Measurements from ENCODE around the gene FZR1.

Gene FZR1

DNA sequence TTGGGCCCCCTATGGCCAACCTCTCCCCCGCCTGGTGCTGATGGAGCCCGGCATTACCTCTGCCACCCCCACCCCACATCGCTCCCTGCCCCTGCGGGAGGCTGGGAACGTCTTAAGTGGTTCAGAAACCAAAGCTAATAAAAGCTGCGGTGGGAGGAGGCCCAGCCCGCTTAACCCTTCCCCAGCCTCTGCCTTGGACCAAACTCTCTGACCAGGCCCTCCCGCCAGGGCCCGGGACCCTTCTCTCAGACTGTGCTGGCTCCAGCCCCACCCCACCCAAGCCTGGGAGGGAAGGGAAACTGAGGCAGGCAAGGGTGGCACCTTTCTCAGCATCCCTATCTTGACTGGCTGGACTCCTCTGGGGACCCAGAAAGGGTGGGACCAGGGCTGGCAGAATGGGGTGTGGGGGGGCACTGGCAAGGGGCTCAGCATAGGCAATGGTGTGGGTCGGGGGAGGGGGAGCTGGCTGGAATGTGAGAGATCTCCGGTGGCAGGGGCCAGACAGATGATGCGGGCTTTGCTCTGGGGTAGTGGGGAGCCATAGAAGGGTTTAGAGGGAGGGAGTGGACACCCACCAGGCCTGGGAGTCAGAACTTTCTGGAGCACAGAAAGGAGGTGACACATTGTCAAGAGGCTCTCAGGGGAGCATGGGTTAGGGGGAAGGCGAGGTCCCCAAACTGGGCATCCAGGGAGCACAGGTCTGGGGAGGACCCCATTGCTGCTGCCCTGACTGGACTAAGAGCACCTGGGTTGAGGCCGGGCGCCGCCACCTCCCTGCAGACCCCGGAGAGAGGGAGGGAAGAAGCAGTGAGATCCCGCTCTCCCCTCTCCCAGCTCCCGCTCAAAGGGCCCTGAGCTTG is 47.7 kb upstream of the FZR1 start:
- H3K9ac ChIP-seq (ENCODE audit: low read length), result no peak overlapping the region
- no peaks in the 10 kb centered on the region for H3K9me2 ChIP-seq (replicated peaks; ENCODE audit: insufficient read depth, low read length)
- no peaks in the 10 kb centered on the region for H3K9me3 ChIP-seq (ENCODE audit: insufficient read depth, low read length)
- H4K20me1 ChIP-seq (ENCODE audit: low read depth, low read length), result no peaks in the 10 kb centered on the region
- no peak overlapping the region for H3K4me3 ChIP-seq (ENCODE audit: insufficient read depth, low read length, poor library complexity, severe bottlenecking)
- no peaks in the 10 kb centered on the region for H3F3A ChIP-seq (ENCODE audit: insufficient read depth)
- H2AFZ ChIP-seq (ENCODE audit: low read depth, low read length, severe bottlenecking), result no peak overlapping the region
- H3K36me3 ChIP-seq (ENCODE audit: low read length), result no peaks in the 10 kb centered on the region
- H3K27ac ChIP-seq (ENCODE audit: low read depth, low read length), result no peak overlapping the region
- TF ChIP-seq EZH2phosphoT487 (conservative IDR thresholded peaks at IDR 0.05; ENCODE audit: low read length), result no peak
- TF ChIP-seq, protein P1, sequence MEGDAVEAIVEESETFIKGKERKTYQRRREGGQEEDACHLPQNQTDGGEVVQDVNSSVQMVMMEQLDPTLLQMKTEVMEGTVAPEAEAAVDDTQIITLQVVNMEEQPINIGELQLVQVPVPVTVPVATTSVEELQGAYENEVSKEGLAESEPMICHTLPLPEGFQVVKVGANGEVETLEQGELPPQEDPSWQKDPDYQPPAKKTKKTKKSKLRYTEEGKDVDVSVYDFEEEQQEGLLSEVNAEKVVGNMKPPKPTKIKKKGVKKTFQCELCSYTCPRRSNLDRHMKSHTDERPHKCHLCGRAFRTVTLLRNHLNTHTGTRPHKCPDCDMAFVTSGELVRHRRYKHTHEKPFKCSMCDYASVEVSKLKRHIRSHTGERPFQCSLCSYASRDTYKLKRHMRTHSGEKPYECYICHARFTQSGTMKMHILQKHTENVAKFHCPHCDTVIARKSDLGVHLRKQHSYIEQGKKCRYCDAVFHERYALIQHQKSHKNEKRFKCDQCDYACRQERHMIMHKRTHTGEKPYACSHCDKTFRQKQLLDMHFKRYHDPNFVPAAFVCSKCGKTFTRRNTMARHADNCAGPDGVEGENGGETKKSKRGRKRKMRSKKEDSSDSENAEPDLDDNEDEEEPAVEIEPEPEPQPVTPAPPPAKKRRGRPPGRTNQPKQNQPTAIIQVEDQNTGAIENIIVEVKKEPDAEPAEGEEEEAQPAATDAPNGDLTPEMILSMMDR (IDR thresholded peaks at IDR 0.05; ENCODE audit: insufficient read depth, low read length, poor library complexity, severe bottlenecking), result no peak
- no peaks in the 10 kb centered on the region for H3K27me3 ChIP-seq (ENCODE audit: low read length)
- no peak overlapping the region for H3K4me2 ChIP-seq (ENCODE audit: low read depth, low read length, poor library complexity, severe bottlenecking)
- no peaks in the 10 kb centered on the region for H3K79me2 ChIP-seq (ENCODE audit: insufficient read depth, low read length)

DNA sequence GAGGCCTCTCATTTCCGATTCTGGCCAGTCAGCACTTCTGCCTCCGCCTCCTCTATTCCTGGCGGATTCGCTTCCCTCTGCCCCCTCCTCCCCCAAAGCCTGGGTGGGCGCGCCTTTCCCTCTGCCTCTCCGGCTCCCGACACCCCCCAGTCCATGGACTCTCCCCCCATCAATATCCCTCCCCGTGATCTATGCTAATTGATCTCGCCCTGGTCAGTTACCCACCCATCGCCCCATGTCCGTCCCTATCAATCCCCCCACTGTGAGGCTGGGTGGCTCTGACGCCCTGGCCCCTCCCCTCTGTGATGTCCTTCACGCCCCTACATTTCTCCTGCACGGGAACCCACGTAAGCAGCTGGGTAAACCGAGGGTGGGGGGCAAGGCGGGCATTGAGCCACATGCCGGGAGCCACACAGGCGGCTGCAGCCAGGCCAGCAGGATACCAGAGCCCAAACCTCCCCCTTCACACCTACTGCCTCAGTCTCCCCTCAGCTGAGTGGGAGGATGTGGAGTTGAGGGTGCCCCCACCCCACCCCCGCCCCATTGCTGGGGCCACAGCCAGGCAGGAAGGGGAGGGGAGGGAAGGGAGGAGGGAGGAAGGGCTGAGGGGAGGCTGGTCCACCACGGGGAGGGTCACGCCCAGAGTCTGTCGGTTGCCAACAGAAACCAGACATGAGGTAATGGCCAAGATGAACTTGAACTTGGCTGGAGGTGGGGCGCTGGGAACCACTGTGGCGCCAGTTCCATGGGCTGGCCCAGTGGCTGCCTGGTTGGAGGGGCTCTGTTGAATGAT is 46.8 kb upstream of the FZR1 start:
- Histone ChIP-seq H3F3A (ENCODE audit: insufficient read depth) (no peaks in the 10 kb centered on the region), H3K36me3 (ENCODE audit: low read length) (no peaks in the 10 kb centered on the region), H3K9me2 (replicated peaks; ENCODE audit: insufficient read depth, low read length) (no peaks in the 10 kb centered on the region), H3K4me3 (ENCODE audit: insufficient read depth, low read length, poor library complexity, severe bottlenecking) (no peak overlapping the region), H3K27ac (ENCODE audit: low read depth, low read length) (no peak overlapping the region), H3K9me3 (ENCODE audit: insufficient read depth, low read length) (no peaks in the 10 kb centered on the region), H3K79me2 (ENCODE audit: insufficient read depth, low read length) (no peaks in the 10 kb centered on the region), H3K4me2 (ENCODE audit: low read depth, low read length, poor library complexity, severe bottlenecking) (no peak overlapping the region), H4K20me1 (ENCODE audit: low read depth, low read length) (no peaks in the 10 kb centered on the region), H3K27me3 (ENCODE audit: low read length) (no peaks in the 10 kb centered on the region), H3K9ac (ENCODE audit: low read length) (no peak overlapping the region), H2AFZ (ENCODE audit: low read depth, low read length, severe bottlenecking) (no peak overlapping the region)
- TF ChIP-seq EZH2phosphoT487 (conservative IDR thresholded peaks at IDR 0.05; ENCODE audit: low read length), result no peak

DNA sequence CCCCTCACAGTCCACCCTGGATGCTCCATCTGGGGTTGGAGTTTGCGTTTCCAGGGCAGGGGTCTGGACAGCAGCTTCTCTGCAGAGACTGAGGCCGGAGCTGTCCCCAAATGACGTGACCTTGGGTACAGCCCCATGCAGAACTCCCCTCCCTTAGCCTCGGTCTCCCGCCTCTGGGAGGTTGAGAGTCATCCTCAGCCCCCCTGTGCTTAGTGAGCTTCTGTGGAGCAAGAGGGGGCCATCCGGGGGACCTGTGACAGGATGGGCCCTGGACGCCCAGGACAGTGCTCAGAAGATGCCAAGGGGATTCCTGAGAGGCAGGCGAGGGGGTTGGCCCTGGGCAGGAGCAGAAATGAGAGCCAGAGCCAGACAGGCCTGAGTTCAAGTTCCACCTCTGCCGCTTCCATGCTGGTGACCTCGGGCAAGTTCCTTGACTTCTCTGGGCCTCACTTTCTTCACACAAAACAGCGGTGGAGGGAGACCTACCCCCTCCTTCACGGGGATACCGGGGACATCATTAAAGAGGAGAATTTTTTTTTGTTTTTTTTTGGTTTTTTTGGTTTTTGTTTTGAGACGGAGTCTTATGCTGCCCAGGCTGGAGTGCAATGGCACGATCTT is 46.0 kb upstream of the FZR1 start:
- Histone ChIP-seq H3K4me2 (ENCODE audit: low read depth, low read length, poor library complexity, severe bottlenecking) (no peak overlapping the region), H3K4me3 (ENCODE audit: insufficient read depth, low read length, poor library complexity, severe bottlenecking) (no peak overlapping the region), H4K20me1 (ENCODE audit: low read depth, low read length) (no peaks in the 10 kb centered on the region), H2AFZ (ENCODE audit: low read depth, low read length, severe bottlenecking) (no peak overlapping the region), H3F3A (ENCODE audit: insufficient read depth) (no peaks in the 10 kb centered on the region), H3K79me2 (ENCODE audit: insufficient read depth, low read length) (no peaks in the 10 kb centered on the region), H3K27ac (ENCODE audit: low read depth, low read length) (no peak overlapping the region), H3K9ac (ENCODE audit: low read length) (no peak overlapping the region), H3K9me3 (ENCODE audit: insufficient read depth, low read length) (no peaks in the 10 kb centered on the region), H3K36me3 (ENCODE audit: low read length) (no peaks in the 10 kb centered on the region), H3K9me2 (replicated peaks; ENCODE audit: insufficient read depth, low read length) (no peaks in the 10 kb centered on the region), H3K27me3 (ENCODE audit: low read length) (no peaks in the 10 kb centered on the region)
- no peak for TF ChIP-seq EZH2phosphoT487 (conservative IDR thresholded peaks at IDR 0.05; ENCODE audit: low read length)
- TF ChIP-seq, protein P1 (IDR thresholded peaks at IDR 0.05; ENCODE audit: insufficient read depth, low read length, poor library complexity, severe bottlenecking), result no peak
